Prostate gland (tissue), 2 donors: ENCODE results near the gene PLEKHN1. TPM values are rescaled to one million over a fixed set of nuclear protein-coding genes. Genes with fewer than 3 reads are reported as not detected.
A peak's percentile ranks its signal among the peaks of the same experiment; 100 is the strongest.

ENCODE experiments used
- DNase-seq: peaks from one replicate; pipeline ENCODE4 v3.0.0-alpha.2; 2019; ENCODE audit warnings: low spot score
- H3K27ac ChIP-seq, 2 donors: fragments of 200-600 bp; sonication (generic); 2 replicates each; pipeline ENCODE4 v1.5.1; 2017 to 2019
- H3K27me3 ChIP-seq: fragments of 200-600 bp; sonication (generic); replicated peaks from 2 replicates; pipeline ENCODE4 v1.5.1; 2019; ENCODE audit not compliant: insufficient read depth
- H3K36me3 ChIP-seq, 2 donors: fragments of 200-600 bp; sonication (generic); 1 replicate in 1 of 2; 2 replicates in 1 of 2; pipeline versions ENCODE4 v1.5.1 to v1.8.1; 2017 to 2019
- H3K4me1 ChIP-seq: fragments of 200-600 bp; sonication (generic); replicated peaks from 2 replicates; pipeline ENCODE4 v1.5.1; 2019
- H3K4me3 ChIP-seq, 2 donors: fragments of 200-600 bp; sonication (generic); 2 replicates each; pipeline ENCODE4 v1.5.1; 2017 to 2019
- H3K9me3 ChIP-seq: fragments of 200-600 bp; sonication (generic); 2 replicates; pipeline ENCODE4 v1.5.1; 2017
- CTCF ChIP-seq, 4 experiments: fragments of 200-600 bp in 2 of 4; fragments of 450-650 bp in 2 of 4; sonication (generic) in 2 of 4; IDR thresholded peaks; 1 replicate in 3 of 4; 2 replicates in 1 of 4; pipeline ENCODE4 v1.5.1; 2016 to 2019; ENCODE audit warnings: antibody characterized with exemption in 4 of 4, mild to moderate bottlenecking in 2 of 4, moderate library complexity in 2 of 4
- POLR2A ChIP-seq: fragments of 450-650 bp; IDR thresholded peaks from one replicate; pipeline ENCODE4 v1.6.1; 2016; ENCODE audit warnings: antibody characterized with exemption, mild to moderate bottlenecking
- POLR2AphosphoS5 ChIP-seq: sonication (generic); formaldehyde crosslinking; IDR thresholded peaks from one replicate; pipeline ENCODE4 v1.6.1; 2017; ENCODE audit warnings: antibody characterized with exemption
- WGBS: methylation state at CpG from one replicate; pipeline ENCODE4 v1.1.5; 2018; 5-methylcytosine and 5-hydroxymethylcytosine counted together
- intact Hi-C: fragments of 100-400 bp; cut with DNase I; formaldehyde crosslinking; loops from one replicate; pipeline ENCODE4 v1.14.2; 2022
- total RNA-seq, 2 donors: library from RNA; depleted of rRNA; stranded (reverse); fragments of >200 nt; gene quantifications; one replicate each; pipeline ENCODE4 v1.1.0, GENCODE V29; 2016

Gene PLEKHN1
- total RNA-seq, 2 donors from 2014 or later, result 1.4 to 6.4 TPM

- intact Hi-C loops, result no loop called here
- Histone ChIP-seq H3K27me3 (no peaks in the 10 kb centered on the region), H3K27ac (no peak overlapping the region), H3K36me3 (no peaks in the 10 kb centered on the region), H3K9me3 (no peaks in the 10 kb centered on the region), H3K4me3 (no peak overlapping the region), H3K4me1 (peaks cover 6% of the 10 kb centered on the region)
- 90% methylated on average over 30 of the region's 47 CpGs for WGBS
- TF ChIP-seq POLR2AphosphoS5 (no peak), POLR2A (no peak)
- DNase-seq, result no peak
Observed at GRCh38 chr1:963746-964525, 2.3 kb upstream of the PLEKHN1 start.

GRCh38 chr1:964691-965525 lies 1.4 kb upstream of the PLEKHN1 start:
- Histone ChIP-seq H3K27ac (no peak overlapping the region), H3K36me3 (no peaks in the 10 kb centered on the region), H3K4me1 (peaks cover 6% of the 10 kb centered on the region), H3K9me3 (no peaks in the 10 kb centered on the region), H3K27me3 (no peaks in the 10 kb centered on the region), H3K4me3 (no peak overlapping the region)
- intact Hi-C loops, result loop anchor here (5.0 kb wide), 1 partner anchor 58 kb away; no protein-coding TSS in a partner anchor
- TF ChIP-seq CTCF (IDR thresholded peaks at IDR 0.05) (no peak), POLR2A (no peak), POLR2AphosphoS5 (no peak)
- no peak for DNase-seq
- WGBS, result 94% methylated on average over 36 of the region's 51 CpGs

GRCh38 chr1:965526-966134 lies 652 bp upstream of the PLEKHN1 start:
- H3K9me3 ChIP-seq, result no peaks in the 10 kb centered on the region
- no peaks in the 10 kb centered on the region for H3K36me3 ChIP-seq
- no peak overlapping the region for H3K4me3 ChIP-seq
- H3K27ac ChIP-seq, result peak overlapping the region; percentile 85 to 89
- TF ChIP-seq CTCF (IDR thresholded peaks at IDR 0.05), result no peak
- TF ChIP-seq POLR2AphosphoS5, result no peak
- no peak for TF ChIP-seq POLR2A
- H3K27me3 ChIP-seq, result no peaks in the 10 kb centered on the region
- DNase-seq, result no peak
- WGBS, result 88% methylated on average over 21 of the region's 26 CpGs
- H3K4me1 ChIP-seq, result peaks cover 6% of the 10 kb centered on the region
- intact Hi-C loops, result loop anchor here (5.0 kb wide), 1 partner anchor 58 kb away; no protein-coding TSS in a partner anchor

GRCh38 chr1:966704-967300 lies 520 bp downstream of the PLEKHN1 start:
- DNase-seq, result peak; percentile 71
- under 1% methylated on average over 52 of the region's 60 CpGs for WGBS
- Histone ChIP-seq H3K9me3 (no peaks in the 10 kb centered on the region), H3K4me1 (peaks cover 6% of the 10 kb centered on the region), H3K27ac (peak overlapping the region; percentile 85 to 89), H3K4me3 (peak overlapping the region; percentile 47 to 55), H3K27me3 (no peaks in the 10 kb centered on the region), H3K36me3 (no peaks in the 10 kb centered on the region)
- no peak for TF ChIP-seq CTCF (IDR thresholded peaks at IDR 0.05)
- peak; percentile 64 for TF ChIP-seq POLR2AphosphoS5
- peak; percentile 75 for TF ChIP-seq POLR2A
- intact Hi-C loops, result loop anchor here (5.0 kb wide), 1 partner anchor 60 kb away; no protein-coding TSS in a partner anchor
